A549 (cell line): ENCODE data around the gene DNAJC30. TPM values are rescaled to one million over a fixed set of nuclear protein-coding genes. Genes with fewer than 3 reads are reported as not detected.
"Not testable (repeated sequence)": the region's sequence is repeated elsewhere in the genome, so short reads cannot be mapped to it uniquely, and the experiment has no call there.

Experiments
- ATAC-seq, 2 experiments: fragments of 200-7000 bp in 1 of 2; fragments of >200 bp in 1 of 2; cut with Nextera tagmentation in 1 of 2; cut with Tn5 transposase in 1 of 2; 3 replicates each; pipeline versions ENCODE4 v1.8.0 to v1.9.1; 2018 to 2020; ENCODE audit warnings: mild to moderate bottlenecking in 1 of 2, moderate library complexity in 1 of 2
- CTCF ChIA-PET: fragments of 300-600 bp; sonication (Branson Sonifier 250); formaldehyde crosslinking; extraction: SDS; loops from one replicate; lab custom pipeline; 2021; ENCODE audit warnings: antibody characterized with exemption, inconsistent platforms; lab: Yijun Ruan, JAX
- POLR2A ChIA-PET: fragments of 350-600 bp; formaldehyde crosslinking; extraction: SDS; loops from one replicate; lab custom pipeline; 2021; ENCODE audit warnings: antibody characterized with exemption, inconsistent platforms; lab: Yijun Ruan, JAX
- DNase-seq, 2 experiments: peaks; one replicate each; pipeline versions ENCODE4 v3.0.0 to v3.0.0-alpha.2; 2011 to 2016; ENCODE audit warnings: low read depth in 1 of 2, low spot score in 1 of 2
- FAIRE-seq: peaks from 2 replicates; lab custom pipeline; 2011; peaks lifted over from hg19 to GRCh38; lab: Jason Lieb, UNC
- H3K27ac ChIP-seq, 2 experiments: fragments of >200 bp; sonication (Bioruptor Twin); formaldehyde crosslinking; 3 replicates each; pipeline ENCODE4 v1.5.1; 2016 to 2017
- H3K4me1 ChIP-seq: fragments of >200 bp; sonication (Bioruptor Twin); formaldehyde crosslinking; 3 replicates; pipeline ENCODE4 v1.6.1; 2016
- H3K4me2 ChIP-seq: fragments of >200 bp; sonication (Bioruptor Twin); formaldehyde crosslinking; 3 replicates; pipeline ENCODE4 v1.6.1; 2016
- H3K4me3 ChIP-seq: fragments of >200 bp; sonication (Bioruptor Twin); formaldehyde crosslinking; 3 replicates; pipeline ENCODE4 v1.5.1; 2016
- H3K9me3 ChIP-seq: fragments of >200 bp; sonication (Bioruptor Twin); formaldehyde crosslinking; 3 replicates; pipeline ENCODE4 v1.6.1; 2016
- EP300 ChIP-seq, 2 experiments: fragments of >200 bp; sonication (Bioruptor Twin); formaldehyde crosslinking; IDR thresholded peaks; 2 replicates in 1 of 2; 3 replicates in 1 of 2; pipeline ENCODE4 v1.6.1; 2016 to 2017
- FOSL2 ChIP-seq, 2 experiments: fragments of 450-650 bp in 1 of 2; fragments of >200 bp in 1 of 2; sonication (Bioruptor Twin) in 1 of 2; formaldehyde crosslinking; IDR thresholded peaks; 2 replicates each; pipeline versions ENCODE4 v1.5.0 to v1.6.1; 2016 to 2020; ENCODE audit warnings: mild to moderate bottlenecking in 1 of 2, moderate library complexity in 1 of 2
- FOXS1 ChIP-seq: fragments of 250-450 bp; sonication (Bioruptor Pico); IDR thresholded peaks from 2 replicates; pipeline ENCODE4 v1.5.0; 2020; ENCODE audit warnings: mild to moderate bottlenecking, moderate library complexity
- GATA3 ChIP-seq: IDR thresholded peaks from 2 replicates; pipeline ENCODE4 v1.6.1; 2012; ENCODE audit warnings: borderline replicate concordance
- HOXA7 ChIP-seq: fragments of 250-450 bp; sonication (Bioruptor Pico); IDR thresholded peaks from 2 replicates; pipeline ENCODE4 v1.5.0; 2020; ENCODE audit warnings: mild to moderate bottlenecking, moderate library complexity
- HOXB5 ChIP-seq: fragments of 250-450 bp; sonication (Bioruptor Pico); IDR thresholded peaks from 2 replicates; pipeline ENCODE4 v1.5.0; 2020; ENCODE audit warnings: mild to moderate bottlenecking, moderate library complexity
- JUN ChIP-seq, 2 experiments: fragments of >200 bp; sonication (Bioruptor Twin); formaldehyde crosslinking; IDR thresholded peaks; 2 replicates in 1 of 2; 3 replicates in 1 of 2; pipeline ENCODE4 v1.6.1; 2016 to 2017
- KDM5A ChIP-seq: fragments of 200-600 bp; sonication (generic); IDR thresholded peaks from 2 replicates; pipeline ENCODE4 v1.6.1; 2016; ENCODE audit warnings: antibody characterized with exemption, mild to moderate bottlenecking
- MAFK ChIP-seq: fragments of 450-650 bp; IDR thresholded peaks from 2 replicates; pipeline ENCODE4 v1.6.1; 2014; ENCODE audit not compliant: partially characterized antibody
- PBX3 ChIP-seq: IDR thresholded peaks from 2 replicates; pipeline ENCODE4 v1.6.1; 2012
- POLR2A ChIP-seq: IDR thresholded peaks from 2 replicates; pipeline ENCODE4 v1.6.1; 2012; ENCODE audit warnings: mild to moderate bottlenecking, low read length
- RARB ChIP-seq: fragments of 250-450 bp; sonication (Bioruptor Pico); IDR thresholded peaks from 2 replicates; pipeline ENCODE4 v1.8.0; 2021; ENCODE audit warnings: mild to moderate bottlenecking, moderate library complexity
- RNF2 ChIP-seq: fragments of 200-600 bp; sonication (generic); IDR thresholded peaks from 2 replicates; pipeline ENCODE4 v1.6.1; 2016; ENCODE audit warnings: low read depth, mild to moderate bottlenecking, antibody characterized with exemption, moderate library complexity, borderline replicate concordance
- SREBF2 ChIP-seq: fragments of 450-650 bp; IDR thresholded peaks from 2 replicates; pipeline ENCODE4 v1.6.1; 2014; ENCODE audit warnings: mild to moderate bottlenecking, moderate library complexity
- ZFP36 ChIP-seq: fragments of 450-650 bp; IDR thresholded peaks from 2 replicates; pipeline ENCODE4 v1.6.1; 2014; ENCODE audit warnings: borderline replicate concordance; ENCODE audit not compliant: partially characterized antibody
- ZNF302 ChIP-seq: fragments of 250-450 bp; sonication (Bioruptor Pico); IDR thresholded peaks from 2 replicates; pipeline ENCODE4 v1.9.0; 2021; ENCODE audit warnings: inconsistent platforms, mild to moderate bottlenecking, moderate library complexity
- WGBS: methylation state at CpG from one replicate; pipeline ENCODE4 v1.1.6; 2017; ENCODE audit errors: missing lambda C conversion rate; 5-methylcytosine and 5-hydroxymethylcytosine counted together
- polyA plus RNA-seq, 4 experiments: library from polyadenylated mRNA; depleted of rRNA in 3 of 4; stranded (reverse); fragments of >200 nt; fragmentation: RNase III in 1 of 4; extraction: RNeasy Plus Mini Kit Qiagen cat#74134 plus additional on column Dnase treatment in 1 of 4; gene quantifications; 2 replicates in 3 of 4; 3 replicates in 1 of 4; pipeline ENCODE4 v1.2.3, GENCODE V29; 2011 to 2017
- TF ChIP-seq, protein P1 (sequence below): fragments of 200-600 bp; sonication (generic); IDR thresholded peaks from 2 replicates; pipeline ENCODE4 v1.6.1; 2016; ENCODE audit warnings: antibody characterized with exemption, mild to moderate bottlenecking, moderate library complexity
- TF ChIP-seq, protein P2 (sequence below): IDR thresholded peaks from 2 replicates; pipeline ENCODE4 v1.6.1; 2012
- TF ChIP-seq, protein P3 (sequence below): fragments of 250-450 bp; sonication (Bioruptor Pico); IDR thresholded peaks from 2 replicates; pipeline ENCODE4 v1.5.0; 2021; ENCODE audit warnings: mild to moderate bottlenecking, moderate library complexity, borderline replicate concordance
- TF ChIP-seq, protein P4 (sequence below): fragments of 150-350 bp; IDR thresholded peaks from 2 replicates; pipeline ENCODE4 v1.6.1; 2014; ENCODE audit warnings: low read depth, mild to moderate bottlenecking, low read length

The DNAJC30 gene
- polyA plus RNA-seq, 2 of the 4 experiments (the other 2 are of a cell fraction) = 5.7 to 8.9 TPM

GRCh38 chr7:73663033-73663432 is 20.2 kb downstream of the DNAJC30 start:
- ATAC-seq = no peak
- TF ChIP-seq PBX3 (no peak), RARB (CRISPR knock-in tag) (no peak), KDM5A (no peak), FOSL2 (IDR thresholded peaks at IDR 0.05) (no peak), FOSL2 (CRISPR knock-in tag; IDR thresholded peaks at IDR 0.05) (no peak), EP300 (IDR thresholded peaks at IDR 0.05) (no peak), MAFK (no peak), SREBF2 (no peak), POLR2A (no peak), HOXB5 (CRISPR knock-in tag) (no peak), JUN (IDR thresholded peaks at IDR 0.05) (no peak), ZNF302 (no peak), GATA3 (no peak), HOXA7 (CRISPR knock-in tag) (no peak), FOXS1 (CRISPR knock-in tag) (no peak), RNF2 (no peak), ZFP36 (no peak)
- TF ChIP-seq, protein P1, sequence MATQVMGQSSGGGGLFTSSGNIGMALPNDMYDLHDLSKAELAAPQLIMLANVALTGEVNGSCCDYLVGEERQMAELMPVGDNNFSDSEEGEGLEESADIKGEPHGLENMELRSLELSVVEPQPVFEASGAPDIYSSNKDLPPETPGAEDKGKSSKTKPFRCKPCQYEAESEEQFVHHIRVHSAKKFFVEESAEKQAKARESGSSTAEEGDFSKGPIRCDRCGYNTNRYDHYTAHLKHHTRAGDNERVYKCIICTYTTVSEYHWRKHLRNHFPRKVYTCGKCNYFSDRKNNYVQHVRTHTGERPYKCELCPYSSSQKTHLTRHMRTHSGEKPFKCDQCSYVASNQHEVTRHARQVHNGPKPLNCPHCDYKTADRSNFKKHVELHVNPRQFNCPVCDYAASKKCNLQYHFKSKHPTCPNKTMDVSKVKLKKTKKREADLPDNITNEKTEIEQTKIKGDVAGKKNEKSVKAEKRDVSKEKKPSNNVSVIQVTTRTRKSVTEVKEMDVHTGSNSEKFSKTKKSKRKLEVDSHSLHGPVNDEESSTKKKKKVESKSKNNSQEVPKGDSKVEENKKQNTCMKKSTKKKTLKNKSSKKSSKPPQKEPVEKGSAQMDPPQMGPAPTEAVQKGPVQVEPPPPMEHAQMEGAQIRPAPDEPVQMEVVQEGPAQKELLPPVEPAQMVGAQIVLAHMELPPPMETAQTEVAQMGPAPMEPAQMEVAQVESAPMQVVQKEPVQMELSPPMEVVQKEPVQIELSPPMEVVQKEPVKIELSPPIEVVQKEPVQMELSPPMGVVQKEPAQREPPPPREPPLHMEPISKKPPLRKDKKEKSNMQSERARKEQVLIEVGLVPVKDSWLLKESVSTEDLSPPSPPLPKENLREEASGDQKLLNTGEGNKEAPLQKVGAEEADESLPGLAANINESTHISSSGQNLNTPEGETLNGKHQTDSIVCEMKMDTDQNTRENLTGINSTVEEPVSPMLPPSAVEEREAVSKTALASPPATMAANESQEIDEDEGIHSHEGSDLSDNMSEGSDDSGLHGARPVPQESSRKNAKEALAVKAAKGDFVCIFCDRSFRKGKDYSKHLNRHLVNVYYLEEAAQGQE = no peak
- TF ChIP-seq, protein P2, sequence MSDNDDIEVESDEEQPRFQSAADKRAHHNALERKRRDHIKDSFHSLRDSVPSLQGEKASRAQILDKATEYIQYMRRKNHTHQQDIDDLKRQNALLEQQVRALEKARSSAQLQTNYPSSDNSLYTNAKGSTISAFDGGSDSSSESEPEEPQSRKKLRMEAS = no peak
- TF ChIP-seq, protein P3, sequence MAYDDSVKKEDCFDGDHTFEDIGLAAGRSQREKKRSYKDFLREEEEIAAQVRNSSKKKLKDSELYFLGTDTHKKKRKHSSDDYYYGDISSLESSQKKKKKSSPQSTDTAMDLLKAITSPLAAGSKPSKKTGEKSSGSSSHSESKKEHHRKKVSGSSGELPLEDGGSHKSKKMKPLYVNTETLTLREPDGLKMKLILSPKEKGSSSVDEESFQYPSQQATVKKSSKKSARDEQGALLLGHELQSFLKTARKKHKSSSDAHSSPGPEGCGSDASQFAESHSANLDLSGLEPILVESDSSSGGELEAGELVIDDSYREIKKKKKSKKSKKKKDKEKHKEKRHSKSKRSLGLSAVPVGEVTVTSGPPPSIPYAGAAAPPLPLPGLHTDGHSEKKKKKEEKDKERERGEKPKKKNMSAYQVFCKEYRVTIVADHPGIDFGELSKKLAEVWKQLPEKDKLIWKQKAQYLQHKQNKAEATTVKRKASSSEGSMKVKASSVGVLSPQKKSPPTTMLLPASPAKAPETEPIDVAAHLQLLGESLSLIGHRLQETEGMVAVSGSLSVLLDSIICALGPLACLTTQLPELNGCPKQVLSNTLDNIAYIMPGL = no peak
- TF ChIP-seq, protein P4, sequence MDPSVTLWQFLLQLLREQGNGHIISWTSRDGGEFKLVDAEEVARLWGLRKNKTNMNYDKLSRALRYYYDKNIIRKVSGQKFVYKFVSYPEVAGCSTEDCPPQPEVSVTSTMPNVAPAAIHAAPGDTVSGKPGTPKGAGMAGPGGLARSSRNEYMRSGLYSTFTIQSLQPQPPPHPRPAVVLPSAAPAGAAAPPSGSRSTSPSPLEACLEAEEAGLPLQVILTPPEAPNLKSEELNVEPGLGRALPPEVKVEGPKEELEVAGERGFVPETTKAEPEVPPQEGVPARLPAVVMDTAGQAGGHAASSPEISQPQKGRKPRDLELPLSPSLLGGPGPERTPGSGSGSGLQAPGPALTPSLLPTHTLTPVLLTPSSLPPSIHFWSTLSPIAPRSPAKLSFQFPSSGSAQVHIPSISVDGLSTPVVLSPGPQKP = no peak
- TF ChIP-seq, all 56 proteins: peak for 0
- Histone ChIP-seq H3K9me3 (peaks cover 7% of the 10 kb centered on the region), H3K4me3 (no peak overlapping the region), H3K27ac (no peak overlapping the region), H3K4me2 (no peak overlapping the region), H3K4me1 (peaks cover 11% of the 10 kb centered on the region; the same call in 1 of the 3 replicates)
- ChIA-PET POLR2A (interaction anchor here (0.6 kb wide), 1 partner anchor 42 kb away, joined by 3 read pairs; no protein-coding TSS in a partner anchor), CTCF (interaction anchor here (1.9 to 2.8 kb wide), 4 partner anchors 10 to 72 kb away, joined by 5 to 11 read pairs (median 8); no protein-coding TSS in a partner anchor)
- no peak for DNase-seq
- no peak for FAIRE-seq

DNA sequence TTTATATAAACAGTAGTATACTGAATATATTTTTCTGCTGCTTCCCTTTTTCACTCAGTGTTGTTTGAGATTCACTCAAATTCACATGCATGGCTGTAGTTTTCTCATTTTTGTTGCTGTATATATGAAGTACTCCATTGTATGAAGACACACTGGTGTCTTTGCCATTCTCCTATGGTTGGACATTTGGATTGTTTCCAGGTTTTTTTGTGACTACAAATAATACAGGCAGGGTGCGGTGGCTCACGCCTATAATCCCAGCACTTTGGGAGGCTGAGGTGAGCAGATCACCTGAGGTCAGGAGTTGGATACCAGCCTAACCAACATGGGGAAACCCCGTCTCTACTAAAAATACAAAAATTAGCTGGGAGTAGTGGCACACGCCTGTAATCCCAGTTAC is 22.7 kb downstream of the DNAJC30 start:
- CTCF ChIA-PET = interaction anchor here (1.4 to 2.4 kb wide), 4 partner anchors 9 to 65 kb away, joined by 4 to 10 read pairs (median 6); no protein-coding TSS in a partner anchor
- H3K4me1 ChIP-seq = peaks cover 10% of the 10 kb centered on the region; the same call in 1 of the 3 replicates
- H3K4me2 ChIP-seq, POLR2A ChIA-PET, H3K9me3 ChIP-seq, ATAC-seq, FAIRE-seq, H3K4me3 ChIP-seq, H3K27ac ChIP-seq, DNase-seq: not testable (repeated sequence)
- WGBS = 59% methylated on average over 4 of the region's 4 CpGs
